ENCODE results near the gene SLC2A6. TPM values are rescaled to one million over a fixed set of nuclear protein-coding genes. Genes with fewer than 3 reads are reported as not detected.

The SLC2A6 gene
- total RNA-seq, 1 donor from 2014 or later: 0.52 TPM

- Histone ChIP-seq H3K27me3 (ENCODE audit: control insufficient read depth in 3 of 3, insufficient read depth in 3 of 3, low read length in 3 of 3) (peaks cover 6 to 14% (median 11%) of the 10 kb centered on the region in 3 donors), H3K36me3 (ENCODE audit: control insufficient read depth in 3 of 3, insufficient read depth in 3 of 3, low read length in 3 of 3) (peaks cover 0 to 7% (median 5%) of the 10 kb centered on the region in 3 donors), H3K4me1 (ENCODE audit: control insufficient read depth in 3 of 3, insufficient read depth in 3 of 3, low read length in 3 of 3) (peaks cover 8 to 17% (median 14%) of the 10 kb centered on the region in 3 donors), H3K4me3 (ENCODE audit: low read length in 3 of 3) (no peak overlapping the region), H3K9ac (ENCODE audit: low read depth in 1 of 3, low read length in 3 of 3) (no peak overlapping the region), H3K27ac (ENCODE audit: low read depth, low read length) (no peak overlapping the region), H3K9me3 (ENCODE audit: control insufficient read depth in 3 of 3, low read length in 3 of 3) (no peaks in the 10 kb centered on the region)
Measured at GRCh38 chr9:133429214-133429613, 49.7 kb downstream of the SLC2A6 start.

- Histone ChIP-seq H3K27ac (ENCODE audit: low read depth, low read length) (no peak overlapping the region), H3K9ac (ENCODE audit: low read depth in 1 of 3, low read length in 3 of 3) (no peak overlapping the region), H3K36me3 (ENCODE audit: control insufficient read depth in 3 of 3, insufficient read depth in 3 of 3, low read length in 3 of 3) (peaks cover 0 to 7% (median 5%) of the 10 kb centered on the region in 3 donors), H3K9me3 (ENCODE audit: control insufficient read depth in 3 of 3, low read length in 3 of 3) (no peaks in the 10 kb centered on the region), H3K27me3 (ENCODE audit: control insufficient read depth in 3 of 3, insufficient read depth in 3 of 3, low read length in 3 of 3) (peaks cover 6 to 14% (median 11%) of the 10 kb centered on the region in 3 donors), H3K4me3 (ENCODE audit: low read length in 3 of 3) (no peak overlapping the region), H3K4me1 (ENCODE audit: control insufficient read depth in 3 of 3, insufficient read depth in 3 of 3, low read length in 3 of 3) (peaks cover 8 to 17% (median 14%) of the 10 kb centered on the region in 3 donors)
Measured at GRCh38 chr9:133428617-133429101, 50.2 kb downstream of the SLC2A6 start.

- H3K9me3 ChIP-seq (ENCODE audit: control insufficient read depth in 3 of 3, low read length in 3 of 3): no peaks in the 10 kb centered on the region
- peaks cover 8 to 17% (median 14%) of the 10 kb centered on the region in 3 donors for H3K4me1 ChIP-seq (ENCODE audit: control insufficient read depth in 3 of 3, insufficient read depth in 3 of 3, low read length in 3 of 3)
- H3K27ac ChIP-seq (ENCODE audit: low read depth, low read length): no peak overlapping the region
- H3K36me3 ChIP-seq (ENCODE audit: control insufficient read depth in 3 of 3, insufficient read depth in 3 of 3, low read length in 3 of 3): peaks cover 0 to 7% (median 5%) of the 10 kb centered on the region in 3 donors
- no peak overlapping the region for H3K9ac ChIP-seq (ENCODE audit: low read depth in 1 of 3, low read length in 3 of 3)
- peaks cover 6 to 14% (median 11%) of the 10 kb centered on the region in 3 donors for H3K27me3 ChIP-seq (ENCODE audit: control insufficient read depth in 3 of 3, insufficient read depth in 3 of 3, low read length in 3 of 3)
- no peak overlapping the region for H3K4me3 ChIP-seq (ENCODE audit: low read length in 3 of 3)
Measured at GRCh38 chr9:133427658-133428348, 51.1 kb downstream of the SLC2A6 start.

- no peak overlapping the region for H3K4me3 ChIP-seq (ENCODE audit: low read length in 3 of 3)
- no peaks in the 10 kb centered on the region for H3K9me3 ChIP-seq (ENCODE audit: control insufficient read depth in 3 of 3, low read length in 3 of 3)
- peaks cover 8 to 17% (median 14%) of the 10 kb centered on the region in 3 donors for H3K4me1 ChIP-seq (ENCODE audit: control insufficient read depth in 3 of 3, insufficient read depth in 3 of 3, low read length in 3 of 3)
- peaks cover 6 to 14% (median 11%) of the 10 kb centered on the region in 3 donors for H3K27me3 ChIP-seq (ENCODE audit: control insufficient read depth in 3 of 3, insufficient read depth in 3 of 3, low read length in 3 of 3)
- H3K9ac ChIP-seq (ENCODE audit: low read depth in 1 of 3, low read length in 3 of 3): no peak overlapping the region
- peaks cover 0 to 7% (median 5%) of the 10 kb centered on the region in 3 donors for H3K36me3 ChIP-seq (ENCODE audit: control insufficient read depth in 3 of 3, insufficient read depth in 3 of 3, low read length in 3 of 3)
- H3K27ac ChIP-seq (ENCODE audit: low read depth, low read length): no peak overlapping the region
Measured at GRCh38 chr9:133426011-133426410, 52.9 kb downstream of the SLC2A6 start.

- peaks cover 0 to 7% (median 5%) of the 10 kb centered on the region in 3 donors for H3K36me3 ChIP-seq (ENCODE audit: control insufficient read depth in 3 of 3, insufficient read depth in 3 of 3, low read length in 3 of 3)
- H3K9ac ChIP-seq (ENCODE audit: low read depth in 1 of 3, low read length in 3 of 3): peak overlapping the region; percentile 33 to 53 (median 40)
- H3K4me3 ChIP-seq (ENCODE audit: low read length in 3 of 3): peak overlapping the region in 1 of 3 donors; percentile 13
- H3K4me1 ChIP-seq (ENCODE audit: control insufficient read depth in 3 of 3, insufficient read depth in 3 of 3, low read length in 3 of 3): peaks cover 8 to 17% (median 14%) of the 10 kb centered on the region in 3 donors
- H3K9me3 ChIP-seq (ENCODE audit: control insufficient read depth in 3 of 3, low read length in 3 of 3): no peaks in the 10 kb centered on the region
- H3K27me3 ChIP-seq (ENCODE audit: control insufficient read depth in 3 of 3, insufficient read depth in 3 of 3, low read length in 3 of 3): peaks cover 6 to 14% (median 11%) of the 10 kb centered on the region in 3 donors
- peak overlapping the region; percentile 74 for H3K27ac ChIP-seq (ENCODE audit: low read depth, low read length)
Measured at GRCh38 chr9:133425049-133425632, 53.8 kb downstream of the SLC2A6 start.

GRCh38 chr9:133424187-133424586 lies 54.7 kb downstream of the SLC2A6 start:
- Histone ChIP-seq H3K9me3 (ENCODE audit: control insufficient read depth in 3 of 3, low read length in 3 of 3) (no peaks in the 10 kb centered on the region), H3K27me3 (ENCODE audit: control insufficient read depth in 3 of 3, insufficient read depth in 3 of 3, low read length in 3 of 3) (peaks cover 6 to 14% (median 11%) of the 10 kb centered on the region in 3 donors), H3K27ac (ENCODE audit: low read depth, low read length) (peak overlapping the region; percentile 74), H3K9ac (ENCODE audit: low read depth in 1 of 3, low read length in 3 of 3) (no peak overlapping the region), H3K36me3 (ENCODE audit: control insufficient read depth in 3 of 3, insufficient read depth in 3 of 3, low read length in 3 of 3) (peaks cover 0 to 7% (median 5%) of the 10 kb centered on the region in 3 donors), H3K4me1 (ENCODE audit: control insufficient read depth in 3 of 3, insufficient read depth in 3 of 3, low read length in 3 of 3) (peaks cover 8 to 17% (median 17%) of the 10 kb centered on the region in 3 donors), H3K4me3 (ENCODE audit: low read length in 3 of 3) (no peak overlapping the region)

- Histone ChIP-seq H3K27ac (ENCODE audit: low read depth, low read length) (no peak overlapping the region), H3K4me1 (ENCODE audit: control insufficient read depth in 3 of 3, insufficient read depth in 3 of 3, low read length in 3 of 3) (peaks cover 11 to 25% (median 23%) of the 10 kb centered on the region in 3 donors), H3K27me3 (ENCODE audit: control insufficient read depth in 3 of 3, insufficient read depth in 3 of 3, low read length in 3 of 3) (peaks cover 6 to 13% (median 11%) of the 10 kb centered on the region in 3 donors), H3K36me3 (ENCODE audit: control insufficient read depth in 3 of 3, insufficient read depth in 3 of 3, low read length in 3 of 3) (peaks cover 0 to 7% (median 5%) of the 10 kb centered on the region in 3 donors), H3K9ac (ENCODE audit: low read depth in 1 of 3, low read length in 3 of 3) (no peak overlapping the region), H3K4me3 (ENCODE audit: low read length in 3 of 3) (no peak overlapping the region), H3K9me3 (ENCODE audit: control insufficient read depth in 3 of 3, low read length in 3 of 3) (no peaks in the 10 kb centered on the region)
Measured at GRCh38 chr9:133423216-133423615, 55.7 kb downstream of the SLC2A6 start.

GRCh38 chr9:133421615-133422542 lies 57.0 kb downstream of the SLC2A6 start, which contains the start of gene ADAMTS13:
ADAMTS13 (plus strand) TSS chr9:133422367; CDS start chr9:133422444, 77 bp downstream.
- Histone ChIP-seq H3K4me3 (ENCODE audit: low read length in 3 of 3) (no peak within 1 kb of the TSS), H3K4me1 (ENCODE audit: control insufficient read depth in 3 of 3, insufficient read depth in 3 of 3, low read length in 3 of 3) (peaks cover 17 to 29% (median 27%) of the 10 kb centered on the region in 3 donors), H3K27ac (ENCODE audit: low read depth, low read length) (no peak within 1 kb of the TSS), H3K9me3 (ENCODE audit: control insufficient read depth in 3 of 3, low read length in 3 of 3) (no peaks in the 10 kb centered on the region), H3K27me3 (ENCODE audit: control insufficient read depth in 3 of 3, insufficient read depth in 3 of 3, low read length in 3 of 3) (peaks cover 2 to 5% (median 3%) of the 10 kb centered on the region in 3 donors), H3K36me3 (ENCODE audit: control insufficient read depth in 3 of 3, insufficient read depth in 3 of 3, low read length in 3 of 3) (peaks cover 0 to 7% (median 5%) of the 10 kb centered on the region in 3 donors), H3K9ac (ENCODE audit: low read depth in 1 of 3, low read length in 3 of 3) (no peak within 1 kb of the TSS)
